Gastroesophageal sphincter (tissue), 3 donors: Measurements from ENCODE around the gene ZNF248.

Experiments
- EP300 ChIP-seq: sonication (generic); formaldehyde crosslinking; IDR thresholded peaks from one replicate; pipeline ENCODE4 v1.6.1; 2017; ENCODE audit warnings: antibody characterized with exemption, mild to moderate bottlenecking
- TF ChIP-seq, protein P1 (sequence below), 4 experiments: fragments of 200-600 bp in 2 of 4; fragments of 450-650 bp in 2 of 4; sonication (generic) in 1 of 4; IDR thresholded peaks; one replicate each; pipeline ENCODE4 v1.5.1; 2017 to 2019; ENCODE audit warnings: antibody characterized with exemption in 4 of 4, mild to moderate bottlenecking in 2 of 4, moderate library complexity in 2 of 4

- TF ChIP-seq, protein P1, sequence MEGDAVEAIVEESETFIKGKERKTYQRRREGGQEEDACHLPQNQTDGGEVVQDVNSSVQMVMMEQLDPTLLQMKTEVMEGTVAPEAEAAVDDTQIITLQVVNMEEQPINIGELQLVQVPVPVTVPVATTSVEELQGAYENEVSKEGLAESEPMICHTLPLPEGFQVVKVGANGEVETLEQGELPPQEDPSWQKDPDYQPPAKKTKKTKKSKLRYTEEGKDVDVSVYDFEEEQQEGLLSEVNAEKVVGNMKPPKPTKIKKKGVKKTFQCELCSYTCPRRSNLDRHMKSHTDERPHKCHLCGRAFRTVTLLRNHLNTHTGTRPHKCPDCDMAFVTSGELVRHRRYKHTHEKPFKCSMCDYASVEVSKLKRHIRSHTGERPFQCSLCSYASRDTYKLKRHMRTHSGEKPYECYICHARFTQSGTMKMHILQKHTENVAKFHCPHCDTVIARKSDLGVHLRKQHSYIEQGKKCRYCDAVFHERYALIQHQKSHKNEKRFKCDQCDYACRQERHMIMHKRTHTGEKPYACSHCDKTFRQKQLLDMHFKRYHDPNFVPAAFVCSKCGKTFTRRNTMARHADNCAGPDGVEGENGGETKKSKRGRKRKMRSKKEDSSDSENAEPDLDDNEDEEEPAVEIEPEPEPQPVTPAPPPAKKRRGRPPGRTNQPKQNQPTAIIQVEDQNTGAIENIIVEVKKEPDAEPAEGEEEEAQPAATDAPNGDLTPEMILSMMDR (IDR thresholded peaks at IDR 0.05), result no peak
- no peak for TF ChIP-seq EP300
These were observed 526 bp downstream of the ZNF248 start for GRCh38 chr10:37856881-37857286.
